SU-DHL-6 (cell line): ENCODE measurements around the gene ARL15.

Source experiments
- CTCF ChIP-seq: fragments of 200-600 bp; sonication (generic); IDR thresholded peaks from one replicate; pipeline ENCODE4 v1.5.1; 2017; ENCODE audit warnings: antibody characterized with exemption, mild to moderate bottlenecking, low read length, moderate library complexity; ENCODE audit not compliant: insufficient read depth, poor library complexity, severe bottlenecking
- EZH2phosphoT487 ChIP-seq: fragments of 200-600 bp; sonication (generic), shearing (Covaris generic); conservative IDR thresholded peaks from 2 replicates; pipeline ENCODE4 v1.6.1; 2018; ENCODE audit warnings: mild to moderate bottlenecking, antibody characterized with exemption, low read length, moderate library complexity, mixed read lengths

DNA sequence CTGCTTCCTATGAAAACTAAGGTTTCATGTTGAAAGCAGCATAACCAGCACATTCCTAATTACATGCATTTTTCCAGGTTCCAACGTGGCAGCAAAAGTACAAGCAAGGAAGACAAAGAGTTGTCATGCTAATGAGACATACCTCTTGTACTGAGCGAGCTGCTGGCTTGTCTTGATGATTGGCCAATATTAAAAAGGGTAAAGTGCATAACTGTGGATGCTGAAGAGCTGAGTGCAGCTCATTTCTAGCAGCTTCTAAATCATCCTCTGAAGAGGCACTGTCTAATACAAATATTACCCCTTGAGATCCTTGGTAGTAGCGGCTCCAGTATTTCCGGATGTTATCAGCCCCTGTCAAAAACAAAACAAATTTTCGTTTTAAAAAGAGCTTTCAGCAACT lies 197.3 kb downstream of the ARL15 start:
- no peak for TF ChIP-seq CTCF
- TF ChIP-seq EZH2phosphoT487 = no peak
